Aorta (tissue), 5 donors: ENCODE data around the gene EPHA4. TPM values are rescaled to one million over a fixed set of nuclear protein-coding genes. Genes with fewer than 3 reads are reported as not detected.

ENCODE experiments used
- ATAC-seq: fragments of 200-7000 bp; cut with Tn5 transposase; one replicate; pipeline ENCODE4 v1.9.1; 2022; ENCODE audit warnings: moderate library complexity; ENCODE audit not compliant: low FRiP score
- DNase-seq, 2 donors: peaks; one replicate each; pipeline ENCODE4 v3.0.0-alpha.2; 2020
- H3K27ac ChIP-seq, 2 donors: one replicate each; pipeline ENCODE4 v1.5.1; 2013; ENCODE audit warnings: low read length in 2 of 2, mild to moderate bottlenecking in 2 of 2, moderate library complexity in 2 of 2, control low read depth in 1 of 2, inconsistent platforms in 1 of 2, low read depth in 1 of 2
- H3K27me3 ChIP-seq, 2 donors: one replicate each; pipeline ENCODE4 v1.6.1; 2013; ENCODE audit warnings: control low read depth in 1 of 2, low read length in 1 of 2, mild to moderate bottlenecking in 1 of 2, moderate library complexity in 1 of 2; ENCODE audit not compliant: insufficient read depth in 2 of 2, control insufficient read depth in 1 of 2
- H3K36me3 ChIP-seq, 2 donors: one replicate each; pipeline ENCODE4 v1.6.1; 2013; ENCODE audit warnings: control low read depth in 1 of 2, low read length in 1 of 2, mild to moderate bottlenecking in 1 of 2; ENCODE audit not compliant: insufficient read depth in 2 of 2, control insufficient read depth in 1 of 2
- H3K4me1 ChIP-seq, 2 donors: one replicate each; pipeline ENCODE4 v1.6.1; 2013; ENCODE audit warnings: low read length in 2 of 2, control low read depth in 1 of 2, mild to moderate bottlenecking in 1 of 2, moderate library complexity in 1 of 2; ENCODE audit not compliant: insufficient read depth in 2 of 2, control insufficient read depth in 1 of 2
- H3K4me3 ChIP-seq, 2 donors: one replicate each; pipeline ENCODE4 v1.5.1; 2013; ENCODE audit warnings: low read length in 2 of 2, control low read depth in 1 of 2, mild to moderate bottlenecking in 1 of 2
- H3K9me3 ChIP-seq: one replicate; pipeline ENCODE4 v1.6.1; 2013; ENCODE audit warnings: mild to moderate bottlenecking, low read length; ENCODE audit not compliant: control insufficient read depth
- WGBS, 2 donors: extraction: QIAGEN DNeasy Blood & Tissue Kit; methylation state at CpG; one replicate each; pipeline ENCODE4 v1.1.7; 2013; 5-methylcytosine and 5-hydroxymethylcytosine counted together
- intact Hi-C, 2 donors: fragments of 100-400 bp; cut with DNase I; formaldehyde crosslinking; loops; one replicate each; pipeline versions ENCODE4 v1.14.2 to v1.15.0; 2022
- polyA plus RNA-seq, 2 donors: library from polyadenylated mRNA; stranded (reverse); fragments of 200-250 nt; gene quantifications; one replicate each; pipeline ENCODE4 v1.2.3, GENCODE V29; 2013
- total RNA-seq, 2 donors: library from RNA; stranded (reverse); fragmentation: NEBNext Ultra II Directional; extraction: Animal tissue kit (Norgen Biotek cat#: 25700); gene quantifications; one replicate each; pipeline ENCODE4 v1.2.1, GENCODE V29; 2021
- donor health status: healthy with polysubstance abuse.
- donor health status: Bipolar disorder and iron deficiency.
- donor health status: DM: no; HTN: no; CAD: no.
- donor health status: DM: no; HTN: no; CAD: no.
- donor health status: DM: yes; HTN: yes; CAD: no.

The EPHA4 gene
- total and polyA plus RNA-seq, 4 donors: 2.9 to 32.1 (median 12.6) TPM

- no peaks in the 10 kb centered on the region for H3K9me3 ChIP-seq
- no peak overlapping the region for H3K4me3 ChIP-seq
- DNase-seq (no peak), ATAC-seq (no peak)
- H3K27ac ChIP-seq: no peak overlapping the region
- WGBS, 2 donors: 81 to 90% methylated on average over 14 of the region's 14 CpGs
- intact Hi-C loops: loop anchor here in 1 of 2 donors (10.0 kb wide), 1 partner anchor 125 kb away; no protein-coding TSS in a partner anchor
- H3K4me1 ChIP-seq: peaks cover 0 to 3% of the 10 kb centered on the region in 2 donors
- H3K36me3 ChIP-seq: no peaks in the 10 kb centered on the region
- H3K27me3 ChIP-seq: no peaks in the 10 kb centered on the region
Measured at GRCh38 chr2:221569425-221569845, 2.7 kb downstream of the EPHA4 start.

GRCh38 chr2:221568299-221568698 lies 3.8 kb downstream of the EPHA4 start:
- ATAC-seq: no peak
- H3K4me3 ChIP-seq: no peak overlapping the region
- 85 to 89% methylated on average over 3 of the region's 3 CpGs for WGBS, 2 donors

GRCh38 chr2:221567809-221568208 lies 4.3 kb downstream of the EPHA4 start:
- DNase-seq: no peak
- peaks cover 0 to 3% of the 10 kb centered on the region in 2 donors for H3K4me1 ChIP-seq
- 7 to 14% methylated on average over 1 of the region's 1 CpG for WGBS, 2 donors
- H3K9me3 ChIP-seq: no peaks in the 10 kb centered on the region
- no peak overlapping the region for H3K27ac ChIP-seq
- no peak for ATAC-seq
- no peaks in the 10 kb centered on the region for H3K27me3 ChIP-seq
- intact Hi-C loops: loop anchor here in 1 of 2 donors (10.0 kb wide), 1 partner anchor 123 kb away; no protein-coding TSS in a partner anchor
- H3K4me3 ChIP-seq: no peak overlapping the region
- H3K36me3 ChIP-seq: no peaks in the 10 kb centered on the region

More at GRCh38 chr2:221568299-221568698, 3.8 kb downstream of the EPHA4 start:
- Histone ChIP-seq H3K27ac (no peak overlapping the region), H3K36me3 (no peaks in the 10 kb centered on the region), H3K9me3 (no peaks in the 10 kb centered on the region), H3K27me3 (no peaks in the 10 kb centered on the region), H3K4me1 (peaks cover 0 to 3% of the 10 kb centered on the region in 2 donors)
- no peak for DNase-seq
- intact Hi-C loops: loop anchor here in 1 of 2 donors (10.0 kb wide), 1 partner anchor 123 kb away; no protein-coding TSS in a partner anchor

GRCh38 chr2:221567231-221567760 lies 4.8 kb downstream of the EPHA4 start:
- no peak for DNase-seq
- no peaks in the 10 kb centered on the region for H3K27me3 ChIP-seq
- H3K36me3 ChIP-seq: no peaks in the 10 kb centered on the region
- no peaks in the 10 kb centered on the region for H3K9me3 ChIP-seq
- no peak for ATAC-seq
- no peak overlapping the region for H3K27ac ChIP-seq
- intact Hi-C loops: loop anchor here in 1 of 2 donors (10.0 kb wide), 1 partner anchor 122 kb away; no protein-coding TSS in a partner anchor
- H3K4me3 ChIP-seq: no peak overlapping the region
- peaks cover 0 to 3% of the 10 kb centered on the region in 2 donors for H3K4me1 ChIP-seq
- WGBS, 2 donors: 92 to 94% methylated on average over 3 of the region's 3 CpGs

- Histone ChIP-seq H3K4me3 (no peak overlapping the region), H3K27me3 (no peaks in the 10 kb centered on the region), H3K27ac (no peak overlapping the region), H3K9me3 (no peaks in the 10 kb centered on the region), H3K36me3 (no peaks in the 10 kb centered on the region), H3K4me1 (peaks cover 0 to 3% of the 10 kb centered on the region in 2 donors)
- DNase-seq (no peak), ATAC-seq (no peak)
- 94 to 95% methylated on average over 14 of the region's 14 CpGs for WGBS, 2 donors
- intact Hi-C loops: loop anchor here in 1 of 2 donors (10.0 kb wide), 1 partner anchor 119 kb away; no protein-coding TSS in a partner anchor
Measured at GRCh38 chr2:221563270-221563985, 8.7 kb downstream of the EPHA4 start.

GRCh38 chr2:221562226-221562625 lies 9.9 kb downstream of the EPHA4 start:
- Histone ChIP-seq H3K36me3 (no peaks in the 10 kb centered on the region), H3K4me3 (no peak overlapping the region), H3K27ac (no peak overlapping the region), H3K9me3 (no peaks in the 10 kb centered on the region), H3K4me1 (peaks cover 0 to 1% of the 10 kb centered on the region in 2 donors), H3K27me3 (no peaks in the 10 kb centered on the region)
- 84 to 91% methylated on average over 1 of the region's 1 CpG for WGBS, 2 donors
- intact Hi-C loops: loop anchor here in 1 of 2 donors (10.0 kb wide), 1 partner anchor 117 kb away; no protein-coding TSS in a partner anchor
- DNase-seq (no peak), ATAC-seq (no peak)

- Histone ChIP-seq H3K9me3 (no peaks in the 10 kb centered on the region), H3K4me3 (no peak overlapping the region), H3K36me3 (no peaks in the 10 kb centered on the region), H3K4me1 (no peaks in the 10 kb centered on the region), H3K27me3 (no peaks in the 10 kb centered on the region), H3K27ac (no peak overlapping the region)
- 80 to 85% methylated on average over 4 of the region's 4 CpGs for WGBS, 2 donors
- intact Hi-C loops: loop anchor here in 1 of 2 donors (10.0 kb wide), 1 partner anchor 117 kb away; no protein-coding TSS in a partner anchor
- ATAC-seq (no peak), DNase-seq (no peak)
Measured at GRCh38 chr2:221561770-221562169, 10.3 kb downstream of the EPHA4 start.

GRCh38 chr2:221559991-221560390 lies 12.1 kb downstream of the EPHA4 start:
- Histone ChIP-seq H3K36me3 (no peaks in the 10 kb centered on the region), H3K4me1 (peaks cover 0 to 6% of the 10 kb centered on the region in 2 donors), H3K27ac (no peak overlapping the region), H3K9me3 (no peaks in the 10 kb centered on the region), H3K4me3 (no peak overlapping the region), H3K27me3 (no peaks in the 10 kb centered on the region)
- no peak for ATAC-seq
- no peak for DNase-seq
- 86 to 91% methylated on average over 5 of the region's 5 CpGs for WGBS, 2 donors
- intact Hi-C loops: loop anchor here in 1 of 2 donors (10.0 kb wide), 1 partner anchor 115 kb away; no protein-coding TSS in a partner anchor
